A172 (cell line): Measurements from ENCODE around the gene DNAJC11. TPM values are rescaled to one million over a fixed set of nuclear protein-coding genes. Genes with fewer than 3 reads are reported as not detected.
"Not testable (repeated sequence)": the region's sequence is repeated elsewhere in the genome, so short reads cannot be mapped to it uniquely, and the experiment has no call there.

Experiments used
- DNase-seq: peaks from one replicate; pipeline ENCODE4 v3.0.0-alpha.2; 2015; ENCODE audit warnings: low spot score
- total RNA-seq: library from RNA; depleted of rRNA; stranded (reverse); fragments of >200 nt; shearing (Covaris generic); gene quantifications from 2 replicates; pipeline ENCODE4 v1.2.3, GENCODE V29; 2014

DNAJC11 gene
- total RNA-seq, 1 experiment from 2014 or later: 44.0 TPM

GRCh38 chr1:6652986-6653385 lies 48.6 kb downstream of the DNAJC11 start:
- no peak for DNase-seq

- no peak for DNase-seq
Observed at GRCh38 chr1:6651909-6652308, 49.7 kb downstream of the DNAJC11 start.

- DNase-seq: no peak
Observed at GRCh38 chr1:6648556-6648955, 53.1 kb downstream of the DNAJC11 start.

- peak; percentile 13 for DNase-seq
Observed at GRCh38 chr1:6646499-6647148, 55.0 kb downstream of the DNAJC11 start.

GRCh38 chr1:6645018-6645417 lies 56.6 kb downstream of the DNAJC11 start:
- DNase-seq: no peak

GRCh38 chr1:6640867-6641266 lies 60.7 kb downstream of the DNAJC11 start:
- DNase-seq: not testable (repeated sequence)

GRCh38 chr1:6638226-6638625 lies 63.4 kb downstream of the DNAJC11 start:
- no peak for DNase-seq

- DNase-seq: no peak
Observed at GRCh38 chr1:6637770-6638169, 63.8 kb downstream of the DNAJC11 start.

GRCh38 chr1:6636778-6637177 lies 64.8 kb downstream of the DNAJC11 start:
- not testable (repeated sequence) for DNase-seq

- no peak for DNase-seq
Observed at GRCh38 chr1:6635910-6636760, 65.5 kb downstream of the DNAJC11 start.

GRCh38 chr1:6635161-6635909 lies 66.3 kb downstream of the DNAJC11 start:
- no peak for DNase-seq

GRCh38 chr1:6634371-6635052 lies 67.1 kb downstream of the DNAJC11 start:
- peak; percentile 5 for DNase-seq

GRCh38 chr1:6632588-6633514 lies 68.8 kb downstream of the DNAJC11 start:
- no peak for DNase-seq

GRCh38 chr1:6631058-6631457 lies 70.6 kb downstream of the DNAJC11 start:
- no peak for DNase-seq

GRCh38 chr1:6630027-6630426 lies 71.6 kb downstream of the DNAJC11 start:
- DNase-seq: no peak

GRCh38 chr1:6628971-6629479 lies 72.6 kb downstream of the DNAJC11 start:
- no peak for DNase-seq

- no peak for DNase-seq
Observed at GRCh38 chr1:6627841-6628545, 73.6 kb downstream of the DNAJC11 start.

- DNase-seq: no peak
Observed at GRCh38 chr1:6627031-6627430, 74.6 kb downstream of the DNAJC11 start.

- DNase-seq: peak; percentile 28
Observed at GRCh38 chr1:6625584-6626149, 75.9 kb downstream of the DNAJC11 start.
